NAMALWA (cell line): Measurements from ENCODE around the gene INSYN2A.

Source experiments
- DNase-seq: peaks from one replicate; pipeline ENCODE4 v3.0.0-alpha.2; 2015; ENCODE audit warnings: low spot score

Gene INSYN2A, protein sequence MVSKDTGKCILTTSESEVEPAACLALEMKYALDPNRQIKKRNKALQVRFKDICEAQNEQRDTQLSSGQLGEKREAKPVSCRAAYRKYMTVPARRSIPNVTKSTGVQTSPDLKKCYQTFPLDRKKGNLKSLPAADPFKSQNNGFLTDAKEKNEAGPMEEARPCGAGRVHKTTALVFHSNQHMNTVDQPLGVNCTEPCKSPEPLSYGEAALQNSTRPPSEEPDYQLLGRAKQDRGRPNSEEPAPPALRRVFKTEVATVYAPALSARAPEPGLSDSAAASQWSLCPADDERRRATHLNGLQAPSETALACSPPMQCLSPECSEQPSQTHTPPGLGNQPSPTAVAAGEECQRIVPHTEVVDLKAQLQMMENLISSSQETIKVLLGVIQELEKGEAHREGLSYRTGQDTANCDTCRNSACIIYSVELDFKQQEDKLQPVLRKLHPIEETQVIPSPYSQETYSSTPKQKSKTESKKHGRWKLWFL

GRCh38 chr10:127196282-127197153 lies at the start of gene INSYN2A:
TSS of gene INSYN2A (minus strand) at chr10:127196591. CDS start at chr10:127176395, 20,196 bp downstream.
- DNase-seq, result no peak

DNA sequence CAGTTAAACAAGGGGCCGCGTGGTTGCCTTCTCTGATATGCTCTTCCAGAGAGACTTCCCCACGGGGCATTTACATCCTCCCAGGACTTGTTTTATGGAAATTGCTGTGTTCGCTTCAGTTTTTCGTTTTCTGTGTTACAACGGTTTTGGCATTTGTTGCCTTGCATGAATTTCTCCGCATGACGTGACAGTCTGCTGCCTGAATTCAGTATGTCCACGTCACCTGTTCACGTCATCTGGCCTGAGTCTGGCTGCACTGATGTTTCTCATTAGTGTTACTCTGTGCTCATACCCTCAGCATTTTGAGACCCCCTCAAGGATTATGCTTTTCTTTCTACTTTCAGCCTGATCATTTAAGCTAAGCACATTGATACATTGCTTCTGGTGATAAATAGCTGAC lies 49.1 kb upstream of the INSYN2A start:
- no peak for DNase-seq

- DNase-seq, result peak; percentile 49
Measured at GRCh38 chr10:127243490-127244272, 47.3 kb upstream of the INSYN2A start.

GRCh38 chr10:127242914-127243313 lies 46.5 kb upstream of the INSYN2A start:
- DNase-seq, result no peak

- no peak for DNase-seq
Measured at GRCh38 chr10:127236266-127236665, 39.9 kb upstream of the INSYN2A start.

DNA sequence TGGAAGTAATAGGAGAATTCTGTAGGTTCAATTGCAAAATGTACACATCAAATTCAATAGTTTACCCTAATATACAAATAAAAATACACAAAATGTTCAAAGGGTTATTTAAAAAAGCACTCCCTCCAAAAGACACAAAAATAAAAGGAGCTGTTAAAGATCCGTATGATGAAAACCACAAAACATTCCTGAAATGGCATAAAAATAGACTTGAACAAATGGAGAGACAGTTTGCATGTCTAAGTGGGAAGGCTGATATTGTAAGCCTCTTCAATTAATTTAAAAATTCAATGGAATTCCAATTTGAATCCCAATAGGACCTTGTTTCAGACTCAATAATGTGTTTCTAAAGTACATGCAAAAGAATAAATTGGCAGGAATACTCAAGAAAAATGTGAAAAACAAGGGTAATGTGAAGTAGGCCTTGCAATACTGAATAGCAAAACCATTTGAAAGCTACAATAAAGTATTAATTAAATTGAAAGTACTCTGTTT lies 38.0 kb upstream of the INSYN2A start:
- DNase-seq, result no peak

DNA sequence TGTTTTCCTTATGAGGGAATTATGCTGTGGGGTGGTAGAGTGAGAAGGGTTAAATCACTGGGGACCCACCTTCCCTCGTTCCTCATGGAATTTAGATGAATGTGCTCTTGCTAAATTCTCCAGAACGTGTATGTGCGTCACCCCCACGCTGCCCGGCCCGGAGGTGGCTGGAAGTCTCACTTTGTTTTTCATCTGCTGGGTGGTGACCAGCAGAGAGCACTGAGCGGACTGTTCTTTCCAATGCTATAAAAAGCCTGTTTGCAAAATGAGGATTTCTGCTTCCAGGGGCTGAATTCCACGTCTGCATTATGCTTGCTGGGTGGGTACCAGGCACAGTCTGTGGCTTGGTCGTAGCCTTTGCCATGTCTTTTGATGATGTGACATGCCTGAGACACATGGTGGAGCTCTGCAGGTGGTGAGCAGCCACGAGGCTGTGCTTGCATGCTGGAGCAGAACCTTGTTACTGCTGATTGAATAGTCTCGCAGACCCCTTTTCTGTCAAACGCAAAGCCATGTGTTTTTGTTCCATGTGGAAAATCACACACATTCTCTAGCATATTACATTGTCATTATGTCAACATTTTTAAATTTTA lies 31.9 kb upstream of the INSYN2A start:
- DNase-seq, result peak; percentile 2

DNA sequence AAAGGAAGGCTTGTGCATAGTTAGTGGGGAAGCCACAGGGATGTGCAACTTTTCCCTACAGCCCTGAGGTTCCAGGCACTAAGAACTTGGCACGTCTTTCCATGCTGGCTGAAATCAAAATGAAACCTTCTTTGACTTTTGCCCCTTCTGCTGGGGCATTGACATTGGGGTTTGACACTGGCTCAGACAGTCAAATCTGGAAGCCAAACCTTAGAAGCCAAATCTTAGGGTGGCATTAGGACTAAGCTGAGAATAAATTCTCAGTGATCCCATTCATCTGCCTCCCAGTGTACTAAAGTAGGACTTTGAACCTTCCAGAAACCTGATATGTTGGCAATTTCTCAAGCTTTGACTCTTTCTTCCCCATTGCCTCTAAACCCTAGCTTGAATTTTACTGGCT lies 31.3 kb upstream of the INSYN2A start:
- no peak for DNase-seq

DNA sequence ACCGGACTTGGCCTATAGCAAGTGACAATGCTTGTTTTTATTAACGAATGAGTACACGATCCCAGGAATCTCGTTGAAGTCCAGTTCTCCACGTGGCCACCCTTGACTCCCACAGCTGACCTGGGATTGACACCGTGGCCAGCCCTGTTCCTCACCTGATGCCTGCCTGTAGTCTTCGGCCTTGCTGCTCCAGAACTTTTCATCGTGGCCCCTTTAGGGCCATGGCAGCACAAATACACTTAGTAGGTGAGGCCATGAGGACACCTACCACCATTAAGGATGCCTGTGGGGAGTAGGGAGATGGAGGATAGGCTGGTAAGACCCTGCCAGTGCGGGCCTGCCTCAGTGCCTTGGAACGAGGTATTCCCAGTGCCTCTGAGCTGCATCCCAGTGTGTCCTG lies 30.6 kb upstream of the INSYN2A start:
- DNase-seq, result no peak

DNA sequence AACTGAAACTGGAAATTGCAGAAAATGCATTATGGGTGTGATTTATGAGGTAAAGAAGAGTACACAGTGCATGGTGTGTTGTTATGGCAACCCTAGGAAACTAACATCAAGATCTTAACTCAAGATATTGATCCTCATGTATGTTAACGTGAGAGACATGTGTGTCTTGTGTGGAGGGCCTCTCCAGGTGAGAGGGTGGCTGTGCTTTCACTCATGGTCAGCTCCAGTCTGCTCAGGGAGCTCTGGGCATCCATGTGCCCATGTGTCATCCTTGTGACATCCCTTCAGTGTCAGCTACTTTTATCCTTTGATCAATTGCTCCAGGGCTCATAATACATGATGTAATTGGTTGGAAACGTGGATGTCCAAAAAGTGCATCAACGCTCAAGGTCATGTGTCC lies 24.9 kb upstream of the INSYN2A start:
- DNase-seq, result no peak

GRCh38 chr10:127218658-127219057 lies 22.3 kb upstream of the INSYN2A start:
- DNase-seq, result no peak

- DNase-seq, result no peak
Measured at GRCh38 chr10:127216786-127217185, 20.4 kb upstream of the INSYN2A start.

DNA sequence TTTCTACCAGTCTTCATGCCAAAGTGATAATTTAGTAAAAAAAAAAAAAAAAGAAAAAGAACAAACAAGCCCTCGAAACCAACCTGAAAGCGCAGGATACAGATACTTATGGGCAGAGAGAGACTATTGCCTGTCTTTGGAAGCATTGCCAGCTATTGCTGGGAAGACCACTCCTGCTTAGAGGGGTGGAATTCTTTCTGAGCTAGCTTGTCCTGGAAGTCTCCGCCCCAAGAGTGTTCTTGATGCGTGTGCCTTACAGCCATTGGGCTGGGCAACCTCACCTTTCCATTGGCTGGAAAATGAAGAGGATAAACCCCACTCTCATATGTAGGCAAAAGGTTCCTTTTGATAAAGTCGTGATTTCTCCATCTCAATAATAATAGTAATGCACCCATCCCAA lies 19.9 kb upstream of the INSYN2A start:
- DNase-seq, result no peak

DNA sequence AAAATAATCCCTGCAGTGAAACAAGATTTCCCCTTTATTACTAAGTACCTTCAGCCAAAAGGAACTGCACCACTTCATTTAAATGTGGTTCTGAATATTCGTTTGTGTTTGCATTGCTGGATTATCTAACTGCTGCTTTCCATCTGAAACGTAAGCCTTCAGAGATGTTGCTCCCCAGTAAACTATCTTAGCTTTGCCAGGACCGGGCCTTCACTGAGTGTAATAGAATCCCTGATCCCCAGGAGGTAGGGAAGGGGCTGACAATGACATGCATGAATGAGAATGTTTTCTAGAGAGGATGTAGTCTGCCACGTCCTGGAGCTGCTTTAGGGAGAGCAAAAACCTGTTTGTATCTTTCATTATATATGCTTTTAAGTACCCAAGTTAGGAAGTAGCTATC lies 19.5 kb upstream of the INSYN2A start:
- DNase-seq, result no peak

- no peak for DNase-seq
Measured at GRCh38 chr10:127210936-127211466, 14.6 kb upstream of the INSYN2A start.

- no peak for DNase-seq
Measured at GRCh38 chr10:127207081-127207480, 10.7 kb upstream of the INSYN2A start.

- no peak for DNase-seq
Measured at GRCh38 chr10:127203067-127203466, 6.7 kb upstream of the INSYN2A start.

DNA sequence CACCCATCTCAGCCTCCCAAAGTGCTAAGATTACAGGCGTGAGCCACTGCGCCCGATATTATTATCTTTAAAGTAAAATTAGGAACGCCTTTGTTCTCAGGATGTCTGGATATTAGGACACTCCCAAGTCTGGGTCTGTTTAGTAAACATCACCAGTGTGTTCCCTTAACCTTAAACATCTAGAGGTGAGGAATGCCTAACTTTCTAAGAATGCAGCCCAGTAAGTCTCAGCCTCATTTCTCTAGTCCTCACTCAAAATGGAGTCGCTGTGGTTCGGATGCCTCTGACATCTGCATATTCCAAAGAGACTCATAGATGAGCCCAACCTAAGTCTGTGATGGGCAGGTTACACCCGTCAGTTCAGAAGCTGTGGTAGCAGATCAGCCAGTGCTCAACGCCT lies 4.3 kb upstream of the INSYN2A start:
- DNase-seq, result no peak

- DNase-seq, result no peak
Measured at GRCh38 chr10:127198721-127199120, 2.3 kb upstream of the INSYN2A start.

DNA sequence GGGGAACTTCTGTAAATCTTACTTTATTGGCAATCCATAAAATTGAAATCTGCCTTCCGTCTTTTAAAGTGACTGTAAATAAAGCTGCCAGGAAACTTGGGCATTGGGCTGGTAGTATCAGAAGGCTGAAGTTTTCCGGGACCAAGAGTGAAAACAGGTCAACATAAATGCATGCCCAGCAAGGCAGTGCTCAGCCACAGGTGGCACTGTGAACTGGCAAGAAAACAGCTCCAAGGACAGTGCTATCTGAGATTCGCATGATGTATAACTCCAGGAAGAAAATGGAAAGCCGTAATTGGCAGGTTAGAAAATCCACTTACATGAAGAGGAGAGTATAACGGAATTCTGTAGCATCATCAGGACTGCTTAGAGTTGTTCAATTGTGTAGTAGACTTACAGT lies 1.9 kb upstream of the INSYN2A start:
- DNase-seq, result no peak

DNA sequence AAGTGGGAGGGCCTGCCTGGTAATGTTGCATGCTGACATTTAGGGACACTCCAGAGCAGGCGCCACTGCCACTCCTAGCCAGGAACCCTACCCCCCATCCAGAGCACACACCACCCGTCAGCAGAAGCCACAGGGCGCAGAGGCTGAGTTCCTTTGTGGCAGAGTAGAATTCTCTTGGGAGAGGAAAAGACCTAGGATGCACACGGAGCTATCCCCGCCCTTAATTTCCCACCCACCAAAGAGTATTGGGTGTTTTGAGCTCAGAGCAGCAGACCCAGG lies 702 bp upstream of the INSYN2A start:
- no peak for DNase-seq
